Measurements from ENCODE around the gene TPRG1.

The TPRG1 gene

GRCh38 chr3:189272500-189273119 is 100.8 kb downstream of the TPRG1 start:
- H3K27ac Mint-ChIP-seq: peak overlapping the region; percentile 39
- H3K36me3 Mint-ChIP-seq (ENCODE audit: low read depth): no peaks in the 10 kb centered on the region
- no peaks in the 10 kb centered on the region for H3K27me3 Mint-ChIP-seq
- DNase-seq: no peak
- peaks cover 32% of the 10 kb centered on the region for H3K4me1 Mint-ChIP-seq (ENCODE audit: low read depth)
- peaks cover 3% of the 10 kb centered on the region for H3K9me3 Mint-ChIP-seq
- H3K4me3 Mint-ChIP-seq: no peak overlapping the region

GRCh38 chr3:189273736-189274135 is 102.0 kb downstream of the TPRG1 start:
- Mint-ChIP-seq H3K9me3 (peaks cover 3% of the 10 kb centered on the region), H3K4me1 (ENCODE audit: low read depth) (peaks cover 43% of the 10 kb centered on the region), H3K36me3 (ENCODE audit: low read depth) (no peaks in the 10 kb centered on the region), H3K4me3 (no peak overlapping the region), H3K27ac (no peak overlapping the region), H3K27me3 (no peaks in the 10 kb centered on the region)
- DNase-seq: no peak

GRCh38 chr3:189275182-189275581 is 103.4 kb downstream of the TPRG1 start:
- no peak for DNase-seq
- Mint-ChIP-seq H3K9me3 (peaks cover 3% of the 10 kb centered on the region), H3K27me3 (no peaks in the 10 kb centered on the region), H3K27ac (no peak overlapping the region), H3K36me3 (ENCODE audit: low read depth) (no peaks in the 10 kb centered on the region), H3K4me1 (ENCODE audit: low read depth) (peaks cover 43% of the 10 kb centered on the region), H3K4me3 (no peak overlapping the region)

- Mint-ChIP-seq H3K4me3 (no peak overlapping the region), H3K27ac (no peak overlapping the region), H3K36me3 (ENCODE audit: low read depth) (no peaks in the 10 kb centered on the region), H3K4me1 (ENCODE audit: low read depth) (peaks cover 43% of the 10 kb centered on the region), H3K9me3 (peaks cover 3% of the 10 kb centered on the region), H3K27me3 (no peaks in the 10 kb centered on the region)
- DNase-seq: no peak
Measured at GRCh38 chr3:189275852-189276251, 104.1 kb downstream of the TPRG1 start.

GRCh38 chr3:189276444-189277219 is 104.9 kb downstream of the TPRG1 start:
- no peaks in the 10 kb centered on the region for H3K36me3 Mint-ChIP-seq (ENCODE audit: low read depth)
- no peak for DNase-seq
- H3K27ac Mint-ChIP-seq: peak overlapping the region; percentile 63
- H3K4me3 Mint-ChIP-seq: no peak overlapping the region
- no peaks in the 10 kb centered on the region for H3K27me3 Mint-ChIP-seq
- H3K4me1 Mint-ChIP-seq (ENCODE audit: low read depth): peaks cover 43% of the 10 kb centered on the region
- H3K9me3 Mint-ChIP-seq: peaks cover 3% of the 10 kb centered on the region

- Mint-ChIP-seq H3K4me1 (ENCODE audit: low read depth) (peaks cover 44% of the 10 kb centered on the region), H3K9me3 (peaks cover 3% of the 10 kb centered on the region), H3K27ac (peak overlapping the region; percentile 24), H3K27me3 (no peaks in the 10 kb centered on the region), H3K4me3 (no peak overlapping the region), H3K36me3 (ENCODE audit: low read depth) (no peaks in the 10 kb centered on the region)
- DNase-seq: no peak
Measured at GRCh38 chr3:189277711-189278110, 105.9 kb downstream of the TPRG1 start.

- Mint-ChIP-seq H3K4me3 (no peak overlapping the region), H3K27ac (peak overlapping the region; percentile 24), H3K4me1 (ENCODE audit: low read depth) (peaks cover 40% of the 10 kb centered on the region), H3K36me3 (ENCODE audit: low read depth) (no peaks in the 10 kb centered on the region), H3K9me3 (peaks cover 3% of the 10 kb centered on the region), H3K27me3 (no peaks in the 10 kb centered on the region)
- no peak for DNase-seq
Measured at GRCh38 chr3:189278221-189278620, 106.5 kb downstream of the TPRG1 start.

GRCh38 chr3:189282189-189282588 is 110.4 kb downstream of the TPRG1 start:
- no peaks in the 10 kb centered on the region for H3K9me3 Mint-ChIP-seq
- no peak for DNase-seq
- H3K4me1 Mint-ChIP-seq (ENCODE audit: low read depth): peaks cover 38% of the 10 kb centered on the region
- no peak overlapping the region for H3K4me3 Mint-ChIP-seq
- H3K27me3 Mint-ChIP-seq: no peaks in the 10 kb centered on the region
- no peaks in the 10 kb centered on the region for H3K36me3 Mint-ChIP-seq (ENCODE audit: low read depth)
- no peak overlapping the region for H3K27ac Mint-ChIP-seq

GRCh38 chr3:189282741-189283140 is 111.0 kb downstream of the TPRG1 start:
- H3K4me1 Mint-ChIP-seq (ENCODE audit: low read depth): peaks cover 35% of the 10 kb centered on the region
- no peaks in the 10 kb centered on the region for H3K27me3 Mint-ChIP-seq
- no peak overlapping the region for H3K27ac Mint-ChIP-seq
- DNase-seq: no peak
- H3K4me3 Mint-ChIP-seq: no peak overlapping the region
- no peaks in the 10 kb centered on the region for H3K36me3 Mint-ChIP-seq (ENCODE audit: low read depth)
- H3K9me3 Mint-ChIP-seq: no peaks in the 10 kb centered on the region

- Mint-ChIP-seq H3K36me3 (ENCODE audit: low read depth) (no peaks in the 10 kb centered on the region), H3K27ac (no peak overlapping the region), H3K4me3 (no peak overlapping the region), H3K27me3 (no peaks in the 10 kb centered on the region), H3K4me1 (ENCODE audit: low read depth) (peaks cover 47% of the 10 kb centered on the region), H3K9me3 (peaks cover 4% of the 10 kb centered on the region)
- DNase-seq: no peak
Measured at GRCh38 chr3:189286188-189286587, 114.4 kb downstream of the TPRG1 start.

GRCh38 chr3:189286916-189287315 is 115.1 kb downstream of the TPRG1 start:
- no peak overlapping the region for H3K4me3 Mint-ChIP-seq
- H3K4me1 Mint-ChIP-seq (ENCODE audit: low read depth): peaks cover 47% of the 10 kb centered on the region
- H3K9me3 Mint-ChIP-seq: peaks cover 4% of the 10 kb centered on the region
- no peak for DNase-seq
- H3K27me3 Mint-ChIP-seq: no peaks in the 10 kb centered on the region
- H3K27ac Mint-ChIP-seq: no peak overlapping the region
- no peaks in the 10 kb centered on the region for H3K36me3 Mint-ChIP-seq (ENCODE audit: low read depth)

- Mint-ChIP-seq H3K27ac (peak overlapping the region; percentile 53), H3K4me1 (ENCODE audit: low read depth) (peaks cover 41% of the 10 kb centered on the region), H3K36me3 (ENCODE audit: low read depth) (no peaks in the 10 kb centered on the region), H3K27me3 (no peaks in the 10 kb centered on the region), H3K9me3 (peaks cover 4% of the 10 kb centered on the region), H3K4me3 (no peak overlapping the region)
- DNase-seq: no peak
Measured at GRCh38 chr3:189288348-189289235, 116.8 kb downstream of the TPRG1 start.

GRCh38 chr3:189289251-189289650 is 117.5 kb downstream of the TPRG1 start:
- H3K27ac Mint-ChIP-seq: peak overlapping the region; percentile 53
- H3K4me3 Mint-ChIP-seq: no peak overlapping the region

GRCh38 chr3:189292667-189293484 is 121.1 kb downstream of the TPRG1 start:
- Mint-ChIP-seq H3K27me3 (no peaks in the 10 kb centered on the region), H3K4me1 (ENCODE audit: low read depth) (peaks cover 39% of the 10 kb centered on the region), H3K4me3 (no peak overlapping the region), H3K36me3 (ENCODE audit: low read depth) (no peaks in the 10 kb centered on the region), H3K27ac (no peak overlapping the region), H3K9me3 (peaks cover 4% of the 10 kb centered on the region)
- no peak for DNase-seq

More at GRCh38 chr3:189289251-189289650, 117.5 kb downstream of the TPRG1 start:
- H3K4me1 Mint-ChIP-seq (ENCODE audit: low read depth): peaks cover 44% of the 10 kb centered on the region
- H3K36me3 Mint-ChIP-seq (ENCODE audit: low read depth): no peaks in the 10 kb centered on the region
- DNase-seq: no peak
- H3K9me3 Mint-ChIP-seq: peaks cover 4% of the 10 kb centered on the region
- no peaks in the 10 kb centered on the region for H3K27me3 Mint-ChIP-seq

All from activated T-cell treated with anti-CD3 and anti-CD28 coated beads, Interleukin-2, amount 50 U/mL, for 24 hours (primary cell).